GM12878 (cell line): Measurements from ENCODE around the gene FANCC.

Source experiments
- ATF3 ChIP-seq: IDR thresholded peaks from 2 replicates; pipeline ENCODE4 v1.6.1; 2011; ENCODE audit warnings: low read depth, mild to moderate bottlenecking, low read length, moderate library complexity, borderline replicate concordance; ENCODE audit errors: extremely low read depth
- CTCF ChIP-seq, 3 experiments: IDR thresholded peaks in 2 of 3; conservative IDR thresholded peaks in 1 of 3; 2 replicates each; pipeline ENCODE4 v1.5.1; 2011; ENCODE audit warnings: low read depth in 3 of 3, low read length in 3 of 3, mild to moderate bottlenecking in 3 of 3, control low read depth in 2 of 3, moderate library complexity in 2 of 3, inconsistent platforms in 1 of 3, mixed read lengths in 1 of 3; ENCODE audit not compliant: control insufficient read depth in 2 of 3, insufficient read depth in 1 of 3; ENCODE audit errors: extremely low read depth in 1 of 3
- JUND ChIP-seq: IDR thresholded peaks from 2 replicates; pipeline ENCODE4 v1.6.1; 2012; ENCODE audit warnings: low read depth, mild to moderate bottlenecking, low read length, improper control_type of control experiment, moderate library complexity
- MAX ChIP-seq: IDR thresholded peaks from 2 replicates; pipeline ENCODE4 v1.6.1; 2012; ENCODE audit warnings: low read depth, low read length, improper control_type of control experiment
- MTA3 ChIP-seq: IDR thresholded peaks from 2 replicates; pipeline ENCODE4 v1.6.1; 2012; ENCODE audit warnings: low read length, inconsistent platforms, borderline replicate concordance
- YY1 ChIP-seq: IDR thresholded peaks from 2 replicates; pipeline ENCODE4 v1.6.1; 2011; ENCODE audit warnings: low read depth, mild to moderate bottlenecking, low read length
- ZBTB33 ChIP-seq: fragments of 450-650 bp; IDR thresholded peaks from 2 replicates; pipeline ENCODE4 v1.6.1; 2017; ENCODE audit warnings: mild to moderate bottlenecking

GRCh38 chr9:95315108-95315746 lies 2.3 kb downstream of the FANCC start:
- TF ChIP-seq MAX (no peak), CTCF (IDR thresholded peaks at IDR 0.05 in 2 of 3, conservative IDR thresholded peaks at IDR 0.05 in 1 of 3; ENCODE audit: control insufficient read depth in 2 of 3, extremely low read depth in 1 of 3, insufficient read depth in 1 of 3, low read depth in 3 of 3, low read length in 3 of 3) (no peak), ZBTB33 (no peak), JUND (no peak), MTA3 (no peak), YY1 (no peak), ATF3 (no peak)
